PC-3 (cell line): ENCODE results near the gene UGT1A4. TPM values are rescaled to one million over a fixed set of nuclear protein-coding genes. Genes with fewer than 3 reads are reported as not detected.
A peak's percentile ranks its signal among the peaks of the same experiment; 100 is the strongest.

Experiments
- ATAC-seq: fragments of 200-7000 bp; cut with Tn5 transposase; 2 replicates; pipeline ENCODE4 v1.9.1; 2020; ENCODE audit warnings: mild to moderate bottlenecking, moderate library complexity
- BruUV-seq: library from RNA; stranded (reverse); fragments of 400-500 nt; replicated peaks from 2 replicates; lab custom pipeline; 2021; lab: Mats Ljungman, UMichigan
- CTCF ChIA-PET: fragments of 300-600 bp; sonication (Branson Sonifier 250); formaldehyde crosslinking; loops from one replicate; lab custom pipeline; 2022; ENCODE audit warnings: antibody characterized with exemption; lab: Charles Lee
- POLR2A ChIA-PET: fragments of 300-600 bp; sonication (Branson Sonifier 250); formaldehyde crosslinking; loops from one replicate; lab custom pipeline; 2022; ENCODE audit warnings: antibody characterized with exemption; ENCODE audit not compliant: unreplicated experiment; lab: Charles Lee
- DNase-seq: peaks from one replicate; pipeline ENCODE4 v3.0.0-alpha.2; 2015
- H2AFZ ChIP-seq: fragments of 300-600 bp; sonication (generic); 2 replicates; pipeline ENCODE4 v1.6.0; 2016; ENCODE audit warnings: antibody characterized with exemption, low read length
- H3F3A ChIP-seq: fragments of 300-600 bp; sonication (generic); one replicate; pipeline ENCODE4 v1.6.0; 2017; ENCODE audit warnings: antibody characterized with exemption, low read length, control low read depth, mild to moderate bottlenecking; ENCODE audit not compliant: unreplicated experiment
- H3K27ac ChIP-seq: fragments of 300-600 bp; sonication (generic); 2 replicates; pipeline ENCODE4 v1.5.1; 2016; ENCODE audit warnings: mild to moderate bottlenecking, low read length
- H3K27me3 ChIP-seq: fragments of 300-600 bp; sonication (generic); 2 replicates; pipeline ENCODE4 v1.6.1; 2016; ENCODE audit warnings: low read length, mixed read lengths
- H3K36me3 ChIP-seq: fragments of 300-600 bp; sonication (generic); 2 replicates; pipeline ENCODE4 v1.6.1; 2016; ENCODE audit warnings: low read depth, mixed run types, low read length, mixed read lengths
- H3K4me1 ChIP-seq: fragments of 300-600 bp; sonication (generic); 2 replicates; pipeline ENCODE4 v1.5.1; 2016; ENCODE audit warnings: low read length; ENCODE audit not compliant: insufficient read depth
- H3K4me2 ChIP-seq: fragments of 300-600 bp; sonication (generic); 2 replicates; pipeline ENCODE4 v1.6.0; 2016; ENCODE audit warnings: low read length
- H3K4me3 ChIP-seq: fragments of 300-600 bp; sonication (generic); 2 replicates; pipeline ENCODE4 v1.5.1; 2016; ENCODE audit warnings: mild to moderate bottlenecking, low read length, mixed read lengths
- H3K79me2 ChIP-seq: fragments of 300-600 bp; sonication (generic); 2 replicates; pipeline ENCODE4 v1.6.1; 2017; ENCODE audit warnings: low read length, mixed read lengths
- H3K9ac ChIP-seq: fragments of 300-600 bp; sonication (generic); 2 replicates; pipeline ENCODE4 v1.6.0; 2016; ENCODE audit warnings: mild to moderate bottlenecking, low read length
- H3K9me2 ChIP-seq: fragments of 300-600 bp; sonication (generic); replicated peaks from 2 replicates; pipeline ENCODE4 v1.6.1; 2016; ENCODE audit warnings: mixed run types, low read length, mixed read lengths
- H3K9me3 ChIP-seq: fragments of 300-600 bp; sonication (generic); 2 replicates; pipeline ENCODE4 v1.6.1; 2016; ENCODE audit warnings: low read length, mixed read lengths
- H4K20me1 ChIP-seq: fragments of 300-600 bp; sonication (generic); 2 replicates; pipeline ENCODE4 v1.6.1; 2016; ENCODE audit warnings: low read length, mixed read lengths
- EZH2 ChIP-seq: fragments of 300-600 bp; sonication (generic); IDR thresholded peaks from one replicate; pipeline ENCODE4 v1.6.1; 2017; ENCODE audit warnings: antibody characterized with exemption, mild to moderate bottlenecking, low read length; ENCODE audit not compliant: unreplicated experiment
- EZH2phosphoT487 ChIP-seq: fragments of 300-600 bp; sonication (generic); IDR thresholded peaks from 2 replicates; pipeline ENCODE4 v1.6.1; 2018; ENCODE audit warnings: mild to moderate bottlenecking, antibody characterized with exemption, low read length, borderline replicate concordance
- intact Hi-C: fragments of 100-400 bp; cut with micrococcal nuclease; formaldehyde crosslinking; loops from 2 replicates; pipeline ENCODE4 v1.9.0; 2023
- total RNA-seq: library from RNA; depleted of rRNA; stranded (reverse); fragments of >200 nt; gene quantifications from 2 replicates; pipeline ENCODE4 v1.2.3, GENCODE V29; 2014
- TF ChIP-seq, protein P1 (sequence below): fragments of 300-600 bp; sonication (generic); conservative IDR thresholded peaks from 2 replicates; pipeline ENCODE4 v1.5.1; 2017; ENCODE audit warnings: antibody characterized with exemption, low read depth, mild to moderate bottlenecking, low read length

UGT1A4 gene
- total RNA-seq, 1 experiment from 2014 or later: not detected

DNA sequence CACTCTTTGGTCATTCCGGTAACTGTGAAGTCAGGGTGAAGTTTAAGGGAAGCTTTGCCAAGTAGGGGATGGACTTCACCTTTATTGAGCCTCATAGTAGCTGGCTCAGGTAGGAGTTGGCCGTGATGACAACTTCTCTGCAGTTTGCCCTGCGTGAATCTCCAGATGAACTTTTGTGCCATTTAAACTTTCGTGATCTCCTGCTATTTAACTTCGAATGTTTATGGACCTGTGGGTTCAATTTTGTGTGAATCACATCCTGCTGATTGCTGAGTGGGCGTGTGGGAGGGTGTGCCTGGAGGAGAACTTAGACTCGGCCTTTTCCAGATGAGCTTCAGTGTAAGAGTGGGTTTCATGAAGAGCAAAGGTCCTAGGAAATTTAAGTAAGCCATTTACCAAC, 45.7 kb downstream of the UGT1A4 start:
- Histone ChIP-seq H3K79me2 (no peaks in the 10 kb centered on the region), H3K4me2 (peak overlapping the region; percentile 43), H3K27me3 (no peaks in the 10 kb centered on the region), H4K20me1 (no peaks in the 10 kb centered on the region), H3F3A (no peaks in the 10 kb centered on the region), H3K4me1 (peaks cover 19% of the 10 kb centered on the region), H3K9me2 (0 out of 2 replicates have a peak, but pooled peaks cover 4% of the 10 kb centered on the region), H3K4me3 (no peak overlapping the region), H3K36me3 (no peaks in the 10 kb centered on the region), H3K27ac (peak overlapping the region; percentile 79), H2AFZ (0 out of 2 replicates have a peak overlapping the region, but pooled peaks have one; percentile 53), H3K9me3 (no peaks in the 10 kb centered on the region), H3K9ac (peak overlapping the region; percentile 42; the same call in 1 of the 2 replicates)
- DNase-seq (peak; percentile 65), ATAC-seq (peak; percentile 87)
- ChIA-PET POLR2A (no interaction called here), CTCF (no interaction called here)
- BruUV-seq: no TSS peak
- intact Hi-C loops: no loop called here
- TF ChIP-seq EZH2 (no peak), EZH2phosphoT487 (no peak)
- TF ChIP-seq, protein P1, sequence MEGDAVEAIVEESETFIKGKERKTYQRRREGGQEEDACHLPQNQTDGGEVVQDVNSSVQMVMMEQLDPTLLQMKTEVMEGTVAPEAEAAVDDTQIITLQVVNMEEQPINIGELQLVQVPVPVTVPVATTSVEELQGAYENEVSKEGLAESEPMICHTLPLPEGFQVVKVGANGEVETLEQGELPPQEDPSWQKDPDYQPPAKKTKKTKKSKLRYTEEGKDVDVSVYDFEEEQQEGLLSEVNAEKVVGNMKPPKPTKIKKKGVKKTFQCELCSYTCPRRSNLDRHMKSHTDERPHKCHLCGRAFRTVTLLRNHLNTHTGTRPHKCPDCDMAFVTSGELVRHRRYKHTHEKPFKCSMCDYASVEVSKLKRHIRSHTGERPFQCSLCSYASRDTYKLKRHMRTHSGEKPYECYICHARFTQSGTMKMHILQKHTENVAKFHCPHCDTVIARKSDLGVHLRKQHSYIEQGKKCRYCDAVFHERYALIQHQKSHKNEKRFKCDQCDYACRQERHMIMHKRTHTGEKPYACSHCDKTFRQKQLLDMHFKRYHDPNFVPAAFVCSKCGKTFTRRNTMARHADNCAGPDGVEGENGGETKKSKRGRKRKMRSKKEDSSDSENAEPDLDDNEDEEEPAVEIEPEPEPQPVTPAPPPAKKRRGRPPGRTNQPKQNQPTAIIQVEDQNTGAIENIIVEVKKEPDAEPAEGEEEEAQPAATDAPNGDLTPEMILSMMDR: no peak

DNA sequence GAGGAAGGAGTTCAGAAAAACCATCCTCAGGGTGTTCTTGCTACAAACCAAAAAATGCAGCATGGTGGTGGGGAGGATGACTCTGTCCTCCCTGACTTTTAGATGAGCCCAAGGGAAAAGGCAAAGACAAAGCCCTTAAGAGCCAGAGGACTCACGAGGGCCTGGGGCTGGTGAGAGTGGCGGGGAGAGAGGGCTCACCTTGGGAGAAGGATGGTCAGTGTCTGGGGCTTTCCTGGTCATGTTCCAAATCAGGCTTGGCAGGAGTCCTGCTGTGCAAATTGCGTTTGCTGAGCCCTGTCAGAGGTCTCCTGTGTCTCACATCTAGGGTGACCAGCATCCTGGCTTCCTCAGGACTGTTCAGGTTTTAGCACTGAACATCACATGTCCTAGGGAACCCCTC, 46.2 kb downstream of the UGT1A4 start:
- no peaks in the 10 kb centered on the region for H4K20me1 ChIP-seq
- BruUV-seq: TSS peak; percentile 94
- 0 out of 2 replicates have a peak overlapping the region, but pooled peaks have one; percentile 53 for H2AFZ ChIP-seq
- H3K4me2 ChIP-seq: peak overlapping the region; percentile 43
- H3K27me3 ChIP-seq: no peaks in the 10 kb centered on the region
- TF ChIP-seq, protein P1: no peak
- no peak for TF ChIP-seq EZH2
- TF ChIP-seq EZH2phosphoT487: no peak
- DNase-seq (peak; percentile 13), ATAC-seq (peak; percentile 36)
- H3K4me3 ChIP-seq: no peak overlapping the region
- H3K9me2 ChIP-seq: 0 out of 2 replicates have a peak, but pooled peaks cover 4% of the 10 kb centered on the region
- no peaks in the 10 kb centered on the region for H3K9me3 ChIP-seq
- intact Hi-C loops: no loop called here
- H3K4me1 ChIP-seq: peaks cover 19% of the 10 kb centered on the region
- ChIA-PET CTCF (no interaction called here), POLR2A (no interaction called here)
- no peaks in the 10 kb centered on the region for H3K79me2 ChIP-seq
- H3K27ac ChIP-seq: peak overlapping the region; percentile 79
- H3F3A ChIP-seq: no peaks in the 10 kb centered on the region
- H3K36me3 ChIP-seq: no peaks in the 10 kb centered on the region
- peak overlapping the region; percentile 34; the same call in 1 of the 2 replicates for H3K9ac ChIP-seq

DNA sequence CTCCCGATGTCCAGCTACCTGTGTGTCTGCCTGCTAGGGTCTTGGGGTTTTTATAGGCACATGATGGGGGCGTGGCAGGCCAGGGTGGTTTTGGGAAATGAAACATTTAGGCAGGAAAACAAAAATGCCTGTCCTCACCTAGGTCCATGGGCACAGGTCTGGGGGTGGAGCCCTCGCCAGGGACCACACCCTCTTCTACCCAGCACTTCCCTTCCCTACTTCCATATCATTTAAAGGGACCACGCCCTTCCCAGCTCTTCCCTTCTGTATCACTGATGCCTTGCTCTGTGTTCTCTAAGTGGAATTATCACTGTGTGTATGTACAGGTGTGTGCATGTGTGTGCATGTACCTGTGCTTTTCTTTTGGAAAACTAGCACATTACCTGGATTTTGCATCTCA, 47.9 kb downstream of the UGT1A4 start:
- no peak for ATAC-seq
- DNase-seq: no peak
- TF ChIP-seq, protein P1: no peak
- TF ChIP-seq EZH2phosphoT487 (no peak), EZH2 (no peak)
- no peak overlapping the region for H3K27ac ChIP-seq
- H3F3A ChIP-seq: no peaks in the 10 kb centered on the region
- no peak overlapping the region for H2AFZ ChIP-seq
- no peak overlapping the region for H3K9ac ChIP-seq
- H3K79me2 ChIP-seq: no peaks in the 10 kb centered on the region
- no peaks in the 10 kb centered on the region for H3K9me3 ChIP-seq
- H3K36me3 ChIP-seq: no peaks in the 10 kb centered on the region
- no peaks in the 10 kb centered on the region for H4K20me1 ChIP-seq
- H3K27me3 ChIP-seq: no peaks in the 10 kb centered on the region
- CTCF ChIA-PET: no interaction called here
- H3K4me3 ChIP-seq: no peak overlapping the region
- POLR2A ChIA-PET: no interaction called here
- H3K9me2 ChIP-seq: 0 out of 2 replicates have a peak, but pooled peaks cover 4% of the 10 kb centered on the region
- BruUV-seq: no TSS peak
- intact Hi-C loops: no loop called here
- no peak overlapping the region for H3K4me2 ChIP-seq
- peaks cover 19% of the 10 kb centered on the region for H3K4me1 ChIP-seq
